ENCODE data around the gene POLR3K.
"Not testable (repeated sequence)": the region's sequence is repeated elsewhere in the genome, so short reads cannot be mapped to it uniquely, and the experiment has no call there.

Gene POLR3K

GRCh38 chr16:35011-35677 is 18.3 kb downstream of the POLR3K start:
- Histone ChIP-seq H3K27me3 (ENCODE audit: low read length) (no peaks in the 10 kb centered on the region), H3K79me2 (ENCODE audit: insufficient read depth, low read length) (no peaks in the 10 kb centered on the region), H3F3A (ENCODE audit: insufficient read depth) (no peaks in the 10 kb centered on the region), H3K9me3 (ENCODE audit: insufficient read depth, low read length) (no peaks in the 10 kb centered on the region), H2AFZ (ENCODE audit: low read depth, low read length, severe bottlenecking) (no peak overlapping the region), H3K9ac (ENCODE audit: low read length) (no peak overlapping the region), H3K4me2 (ENCODE audit: low read depth, low read length, poor library complexity, severe bottlenecking) (no peak overlapping the region), H4K20me1 (ENCODE audit: low read depth, low read length) (no peaks in the 10 kb centered on the region; the same call in 1 of the 2 replicates), H3K4me3 (ENCODE audit: insufficient read depth, low read length, poor library complexity, severe bottlenecking) (no peak overlapping the region), H3K27ac (ENCODE audit: low read depth, low read length) (no peak overlapping the region), H3K9me2 (replicated peaks; ENCODE audit: insufficient read depth, low read length) (no peaks in the 10 kb centered on the region), H3K36me3 (ENCODE audit: low read length) (no peaks in the 10 kb centered on the region)
- TF ChIP-seq CTCF (IDR thresholded peaks at IDR 0.05; ENCODE audit: insufficient read depth, low read length, poor library complexity, severe bottlenecking) (no peak), EZH2phosphoT487 (conservative IDR thresholded peaks at IDR 0.05; ENCODE audit: low read length) (no peak)

- H3K36me3 ChIP-seq (ENCODE audit: low read length), result no peaks in the 10 kb centered on the region
- no peak overlapping the region for H2AFZ ChIP-seq (ENCODE audit: low read depth, low read length, severe bottlenecking)
- no peak overlapping the region for H3K4me3 ChIP-seq (ENCODE audit: insufficient read depth, low read length, poor library complexity, severe bottlenecking)
- no peak overlapping the region for H3K9ac ChIP-seq (ENCODE audit: low read length)
- no peaks in the 10 kb centered on the region; the same call in 1 of the 2 replicates for H4K20me1 ChIP-seq (ENCODE audit: low read depth, low read length)
- H3K27ac ChIP-seq (ENCODE audit: low read depth, low read length), result no peak overlapping the region
- no peaks in the 10 kb centered on the region for H3K79me2 ChIP-seq (ENCODE audit: insufficient read depth, low read length)
- TF ChIP-seq CTCF (IDR thresholded peaks at IDR 0.05; ENCODE audit: insufficient read depth, low read length, poor library complexity, severe bottlenecking) (no peak), EZH2phosphoT487 (conservative IDR thresholded peaks at IDR 0.05; ENCODE audit: low read length) (no peak)
- no peaks in the 10 kb centered on the region for H3K27me3 ChIP-seq (ENCODE audit: low read length)
- H3F3A ChIP-seq (ENCODE audit: insufficient read depth), result no peaks in the 10 kb centered on the region
- H3K4me2 ChIP-seq (ENCODE audit: low read depth, low read length, poor library complexity, severe bottlenecking), result no peak overlapping the region
- H3K9me3 ChIP-seq (ENCODE audit: insufficient read depth, low read length), result no peaks in the 10 kb centered on the region
- H3K9me2 ChIP-seq (replicated peaks; ENCODE audit: insufficient read depth, low read length), result no peaks in the 10 kb centered on the region
These were observed 18.8 kb downstream of the POLR3K start for GRCh38 chr16:34648-34987.

GRCh38 chr16:33877-34647 is 19.3 kb downstream of the POLR3K start:
- no peak overlapping the region for H3K4me3 ChIP-seq (ENCODE audit: insufficient read depth, low read length, poor library complexity, severe bottlenecking)
- H3K9ac ChIP-seq (ENCODE audit: low read length), result no peak overlapping the region
- TF ChIP-seq CTCF (IDR thresholded peaks at IDR 0.05; ENCODE audit: insufficient read depth, low read length, poor library complexity, severe bottlenecking) (no peak), EZH2phosphoT487 (conservative IDR thresholded peaks at IDR 0.05; ENCODE audit: low read length) (no peak)
- no peaks in the 10 kb centered on the region for H3F3A ChIP-seq (ENCODE audit: insufficient read depth)
- no peaks in the 10 kb centered on the region for H3K9me3 ChIP-seq (ENCODE audit: insufficient read depth, low read length)
- no peak overlapping the region for H2AFZ ChIP-seq (ENCODE audit: low read depth, low read length, severe bottlenecking)
- no peaks in the 10 kb centered on the region for H3K9me2 ChIP-seq (replicated peaks; ENCODE audit: insufficient read depth, low read length)
- H4K20me1 ChIP-seq (ENCODE audit: low read depth, low read length), result no peaks in the 10 kb centered on the region; the same call in 1 of the 2 replicates
- H3K27me3 ChIP-seq (ENCODE audit: low read length), result no peaks in the 10 kb centered on the region
- no peak overlapping the region for H3K27ac ChIP-seq (ENCODE audit: low read depth, low read length)
- H3K4me2 ChIP-seq (ENCODE audit: low read depth, low read length, poor library complexity, severe bottlenecking), result no peak overlapping the region
- no peaks in the 10 kb centered on the region for H3K36me3 ChIP-seq (ENCODE audit: low read length)
- no peaks in the 10 kb centered on the region for H3K79me2 ChIP-seq (ENCODE audit: insufficient read depth, low read length)

- H2AFZ ChIP-seq (ENCODE audit: low read depth, low read length, severe bottlenecking); H3K27ac ChIP-seq (ENCODE audit: low read depth, low read length); H3K4me3 ChIP-seq (ENCODE audit: insufficient read depth, low read length, poor library complexity, severe bottlenecking); H4K20me1 ChIP-seq (ENCODE audit: low read depth, low read length); H3F3A ChIP-seq (ENCODE audit: insufficient read depth); H3K79me2 ChIP-seq (ENCODE audit: insufficient read depth, low read length); H3K9ac ChIP-seq (ENCODE audit: low read length); H3K27me3 ChIP-seq (ENCODE audit: low read length); H3K9me2 ChIP-seq (replicated peaks; ENCODE audit: insufficient read depth, low read length); H3K36me3 ChIP-seq (ENCODE audit: low read length); H3K9me3 ChIP-seq (ENCODE audit: insufficient read depth, low read length); H3K4me2 ChIP-seq (ENCODE audit: low read depth, low read length, poor library complexity, severe bottlenecking): not testable (repeated sequence)
These were observed 20.1 kb downstream of the POLR3K start for GRCh38 chr16:33154-33876.

DNA sequence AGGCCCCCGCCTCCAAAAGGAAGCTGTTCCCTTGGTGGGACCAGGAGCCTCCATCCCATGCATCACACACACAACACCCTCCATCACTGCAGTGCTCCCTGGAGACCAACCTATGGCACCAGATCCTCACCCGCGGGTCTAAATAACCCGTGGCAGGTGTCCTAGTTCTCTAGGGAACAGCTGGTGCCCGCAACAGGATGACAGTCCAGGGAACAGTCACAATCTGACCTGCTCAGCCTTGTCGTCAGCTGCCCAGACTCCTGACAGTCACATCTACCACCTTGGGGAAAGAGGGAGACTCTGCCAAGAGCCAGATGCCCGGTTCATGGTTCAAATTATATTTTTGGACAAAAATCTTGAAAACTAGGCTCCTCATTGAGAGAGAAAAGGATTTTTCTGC is 22.8 kb downstream of the POLR3K start:
- not testable (repeated sequence) for H3K27me3 ChIP-seq (ENCODE audit: low read length); H3K36me3 ChIP-seq (ENCODE audit: low read length); H3K9me3 ChIP-seq (ENCODE audit: insufficient read depth, low read length); H3K4me3 ChIP-seq (ENCODE audit: insufficient read depth, low read length, poor library complexity, severe bottlenecking); H2AFZ ChIP-seq (ENCODE audit: low read depth, low read length, severe bottlenecking); H3F3A ChIP-seq (ENCODE audit: insufficient read depth); H3K4me2 ChIP-seq (ENCODE audit: low read depth, low read length, poor library complexity, severe bottlenecking); H3K9ac ChIP-seq (ENCODE audit: low read length); H3K9me2 ChIP-seq (replicated peaks; ENCODE audit: insufficient read depth, low read length); H4K20me1 ChIP-seq (ENCODE audit: low read depth, low read length); H3K79me2 ChIP-seq (ENCODE audit: insufficient read depth, low read length); H3K27ac ChIP-seq (ENCODE audit: low read depth, low read length)

Measured in SU-DHL-6 (cell line).